Activated CD4-positive, alpha-beta memory T cell treated with anti-CD3 and anti-CD28 coated beads, Interleukin-2, amount 10 ng/mL, durations not matched to agents 7 days and 5 days (primary cell): ENCODE measurements around the gene PRR7. TPM values are rescaled to one million over a fixed set of nuclear protein-coding genes. Genes with fewer than 3 reads are reported as not detected.

Experiments
- CTCF ChIA-PET: fragments of 350-600 bp; sonication (Branson Sonifier 250); formaldehyde crosslinking; loops from one replicate; lab custom pipeline; 2021; ENCODE audit warnings: antibody characterized with exemption, inconsistent platforms; lab: Charles Lee
- POLR2A ChIA-PET: fragments of 350-600 bp; sonication (Branson Sonifier 250); formaldehyde crosslinking; loops from one replicate; lab custom pipeline; 2021; ENCODE audit warnings: antibody characterized with exemption; lab: Charles Lee
- DNase-seq: peaks from one replicate; pipeline ENCODE4 v3.0.0-alpha.2; 2020
- H3K27ac Mint-ChIP-seq: one replicate; pipeline ENCODE4 v1.8.0; 2021; ENCODE audit warnings: mild to moderate bottlenecking, mixed read lengths
- H3K27me3 Mint-ChIP-seq: one replicate; pipeline ENCODE4 v1.8.0; 2021; ENCODE audit warnings: mixed read lengths
- H3K36me3 Mint-ChIP-seq: one replicate; pipeline ENCODE4 v1.8.0; 2021; ENCODE audit warnings: low read depth, mixed read lengths
- H3K4me1 Mint-ChIP-seq: one replicate; pipeline ENCODE4 v1.8.0; 2021; ENCODE audit warnings: mixed read lengths
- H3K4me3 Mint-ChIP-seq: one replicate; pipeline ENCODE4 v1.8.0; 2021; ENCODE audit warnings: mild to moderate bottlenecking, mixed read lengths
- H3K9me3 Mint-ChIP-seq: one replicate; pipeline ENCODE4 v1.8.0; 2021; ENCODE audit warnings: mixed read lengths
- total RNA-seq, 2 experiments: library from RNA; stranded (reverse); gene quantifications; one replicate each; pipeline ENCODE4 v1.2.3, GENCODE V29; 2021

Gene PRR7
- total RNA-seq, 2 experiments from 2014 or later: 4.9 to 5.8 TPM

DNA sequence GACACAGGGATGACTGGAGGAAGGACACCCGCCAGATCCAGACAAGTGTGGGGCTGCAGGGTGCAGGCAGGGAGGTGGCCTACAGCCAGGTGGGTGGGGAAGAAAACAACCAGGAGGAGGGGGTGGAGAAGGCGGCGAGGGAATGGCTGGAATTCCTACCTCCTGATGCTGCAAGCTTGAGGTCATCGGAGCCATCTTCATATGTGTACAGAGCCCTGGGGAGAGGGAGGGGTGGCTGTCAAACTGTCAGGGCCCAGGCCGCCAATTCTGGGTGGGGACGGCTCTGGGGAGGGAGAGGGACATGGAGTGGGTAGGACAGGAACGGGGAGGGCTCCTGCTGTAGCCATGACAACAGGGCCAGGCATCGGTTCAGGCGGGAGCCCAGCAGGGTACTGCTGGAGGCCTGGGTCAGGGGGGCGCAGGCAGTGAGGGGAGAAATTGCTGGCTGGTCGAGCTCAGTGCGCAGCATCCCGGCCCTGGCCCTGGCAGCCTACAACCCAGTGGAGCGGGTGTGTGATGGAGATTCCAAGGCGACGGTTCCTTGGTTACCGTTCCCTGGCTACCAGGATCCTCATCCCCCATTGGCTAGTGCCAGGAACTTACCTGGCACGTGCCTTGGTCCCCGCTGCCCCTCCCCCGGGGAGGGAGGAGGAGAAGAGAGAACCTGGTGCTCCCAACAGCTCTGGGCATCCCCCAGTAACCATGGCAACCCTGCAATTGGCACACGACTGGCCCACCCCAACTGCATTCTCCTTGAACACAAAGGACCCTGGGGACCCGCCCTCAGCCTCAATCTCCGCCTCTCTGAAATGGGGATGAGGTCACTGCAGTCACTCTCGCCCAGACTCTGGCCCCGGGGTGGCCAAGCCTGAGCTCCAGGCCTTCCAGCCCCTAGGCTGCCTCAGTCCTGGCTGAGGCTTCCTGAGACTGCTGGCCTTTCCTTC is 22.3 kb downstream of the PRR7 start:
- Mint-ChIP-seq H3K4me1 (peaks cover 16% of the 10 kb centered on the region), H3K4me3 (no peak overlapping the region), H3K27ac (no peak overlapping the region), H3K36me3 (no peaks in the 10 kb centered on the region), H3K27me3 (peaks cover 8% of the 10 kb centered on the region), H3K9me3 (no peaks in the 10 kb centered on the region)
- ChIA-PET POLR2A (interaction anchor here (0.8 kb wide), 1 partner anchor 65 kb away, joined by 3 read pairs; no protein-coding TSS in a partner anchor), CTCF (interaction anchor here (0.5 to 1.6 kb wide), 3 partner anchors 12 to 14 kb away, joined by 3 to 6 read pairs (median 4); no protein-coding TSS in a partner anchor)
- DNase-seq: no peak

DNA sequence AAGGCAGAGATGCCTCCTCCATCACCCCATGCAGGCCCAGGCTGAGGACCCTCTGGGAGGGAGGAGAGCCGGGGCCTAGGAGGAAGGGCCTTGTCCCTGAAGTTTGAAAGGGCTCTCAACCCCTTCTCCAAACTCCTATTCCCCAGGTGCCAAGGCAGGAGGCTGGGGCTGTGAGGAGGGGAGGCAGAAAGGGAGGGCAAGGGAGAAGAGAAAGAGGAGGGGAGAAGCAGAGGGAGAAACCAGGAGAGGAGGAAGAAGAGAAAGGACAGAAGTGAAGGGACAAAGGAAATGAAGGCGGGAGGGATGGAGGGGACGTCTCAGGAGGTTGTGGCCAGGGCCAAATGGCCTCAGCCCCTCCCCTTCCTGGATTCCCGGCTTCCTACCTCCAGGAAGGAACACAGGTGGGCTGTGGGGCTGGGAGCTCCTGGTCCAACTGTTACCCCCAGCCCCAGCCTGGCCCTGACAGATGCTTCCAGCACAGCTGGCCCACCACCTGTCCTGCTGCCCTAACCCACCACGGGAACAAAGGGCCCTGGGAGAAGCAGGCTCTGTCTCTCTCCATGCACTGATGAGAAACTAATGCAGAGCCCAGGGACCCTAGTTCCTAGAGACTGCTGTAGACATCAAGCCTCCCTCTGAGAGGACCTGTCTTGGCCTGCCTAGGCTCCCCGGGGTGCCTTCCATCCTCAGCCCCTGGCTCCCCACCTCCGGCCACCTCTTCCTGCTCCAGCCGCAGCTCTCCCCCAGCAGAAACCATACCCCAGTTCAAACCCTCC is 23.3 kb downstream of the PRR7 start:
- no peaks in the 10 kb centered on the region for H3K36me3 Mint-ChIP-seq
- CTCF ChIA-PET: interaction anchor here (1.4 kb wide), 1 partner anchor 13 kb away, joined by 6 read pairs; no protein-coding TSS in a partner anchor
- peaks cover 18% of the 10 kb centered on the region for H3K27me3 Mint-ChIP-seq
- no peaks in the 10 kb centered on the region for H3K9me3 Mint-ChIP-seq
- POLR2A ChIA-PET: no interaction called here
- DNase-seq: no peak
- H3K4me1 Mint-ChIP-seq: peaks cover 20% of the 10 kb centered on the region
- no peak overlapping the region for H3K27ac Mint-ChIP-seq
- no peak overlapping the region for H3K4me3 Mint-ChIP-seq

DNA sequence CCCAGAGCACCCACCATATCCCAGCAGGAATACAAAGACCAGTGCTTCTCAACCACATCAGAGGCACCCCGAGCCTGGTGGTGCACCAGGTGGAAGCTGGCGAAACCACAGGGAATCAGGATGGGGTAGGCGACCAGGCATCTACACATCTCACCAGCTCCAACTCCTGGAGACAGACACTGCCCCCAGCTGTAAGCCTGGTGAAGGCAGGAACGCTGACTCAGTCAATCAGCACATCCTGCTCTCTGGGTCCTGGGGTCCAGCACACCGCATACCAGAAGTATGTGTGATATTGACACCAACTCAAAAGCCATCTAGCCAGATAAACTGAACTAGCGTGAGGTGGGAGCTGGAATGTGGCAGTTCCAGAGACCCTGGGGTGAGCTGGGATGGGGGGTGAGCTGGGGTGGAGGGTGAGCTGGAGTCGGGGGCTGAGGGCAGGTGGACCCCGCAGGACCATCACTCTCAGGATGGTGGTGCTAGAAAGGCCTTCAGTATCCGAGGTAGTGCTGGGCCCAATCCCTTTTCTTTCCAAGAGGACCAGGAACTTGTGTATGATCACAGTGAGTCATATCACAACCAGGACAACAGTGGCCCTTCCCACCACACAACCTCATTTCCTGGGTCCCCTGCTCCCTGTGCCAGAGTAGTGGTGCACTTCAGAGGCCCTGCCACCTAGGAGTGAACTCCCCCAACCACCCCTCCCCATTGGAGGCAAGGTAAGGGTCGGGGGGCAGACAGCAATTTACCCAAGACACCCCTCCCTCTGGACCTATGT is 24.3 kb downstream of the PRR7 start:
- H3K4me3 Mint-ChIP-seq: no peak overlapping the region
- H3K27ac Mint-ChIP-seq: no peak overlapping the region
- H3K27me3 Mint-ChIP-seq: peaks cover 25% of the 10 kb centered on the region
- H3K9me3 Mint-ChIP-seq: no peaks in the 10 kb centered on the region
- H3K4me1 Mint-ChIP-seq: peaks cover 27% of the 10 kb centered on the region
- CTCF ChIA-PET: interaction anchor here (0.9 to 2.6 kb wide), 6 partner anchors 14 to 69 kb away, joined by 3 to 7 read pairs (median 5); no protein-coding TSS in a partner anchor
- H3K36me3 Mint-ChIP-seq: no peaks in the 10 kb centered on the region
- POLR2A ChIA-PET: interaction anchor here (0.8 to 1.8 kb wide), 5 partner anchors 24 to 99 kb away, joined by 3 to 8 read pairs (median 3); partner anchors contain the start of gene PRR7
- no peak for DNase-seq

DNA sequence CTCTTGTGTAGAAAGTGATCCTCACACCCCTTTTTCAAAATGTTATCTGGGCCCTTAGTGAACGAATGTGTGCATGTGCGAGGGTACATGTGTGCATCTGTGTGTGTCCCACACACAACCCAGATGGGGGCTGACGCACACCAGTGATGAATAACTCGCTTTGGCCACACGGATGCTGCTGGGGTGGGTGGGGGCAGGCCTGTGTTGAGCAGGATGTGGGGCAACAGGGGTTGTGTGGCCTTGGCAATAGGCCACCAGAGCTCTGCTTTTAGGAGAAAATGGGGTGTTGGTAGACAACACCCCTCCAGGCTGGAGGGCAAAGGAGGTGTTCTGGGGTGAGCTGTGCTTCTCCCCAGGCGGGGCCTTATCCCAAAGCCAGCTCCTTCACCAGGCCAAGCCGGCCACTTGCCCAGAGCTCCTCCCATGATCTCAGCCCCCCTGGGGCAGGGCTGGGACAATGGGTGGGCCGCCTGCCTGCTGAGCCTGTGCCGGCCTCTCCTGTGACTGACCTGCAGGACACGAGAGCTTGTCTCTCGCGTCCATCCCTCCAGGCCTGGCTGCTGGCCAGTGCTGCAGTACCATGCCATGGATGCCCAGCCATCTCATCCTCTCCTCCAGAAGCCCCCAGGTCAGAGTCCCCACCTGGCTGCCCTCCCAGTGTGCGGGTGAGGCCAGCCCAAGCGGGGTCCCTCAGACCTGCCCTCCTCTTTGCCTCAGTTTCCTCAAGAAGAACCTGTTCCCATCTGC is 25.2 kb downstream of the PRR7 start:
- Mint-ChIP-seq H3K9me3 (no peaks in the 10 kb centered on the region), H3K36me3 (no peaks in the 10 kb centered on the region), H3K4me3 (no peak overlapping the region), H3K4me1 (peaks cover 31% of the 10 kb centered on the region), H3K27ac (no peak overlapping the region), H3K27me3 (peaks cover 25% of the 10 kb centered on the region)
- ChIA-PET CTCF (interaction anchor here (0.6 to 2.6 kb wide), 10 partner anchors 9 to 162 kb away, joined by 3 to 7 read pairs (median 4); partner anchors contain the start of gene PDLIM7), POLR2A (interaction anchor here (0.5 to 1.8 kb wide), 11 partner anchors 9 to 100 kb away, joined by 3 to 8 read pairs (median 4); partner anchors contain the start of genes GRK6, PDLIM7 and PRR7)
- no peak for DNase-seq

DNA sequence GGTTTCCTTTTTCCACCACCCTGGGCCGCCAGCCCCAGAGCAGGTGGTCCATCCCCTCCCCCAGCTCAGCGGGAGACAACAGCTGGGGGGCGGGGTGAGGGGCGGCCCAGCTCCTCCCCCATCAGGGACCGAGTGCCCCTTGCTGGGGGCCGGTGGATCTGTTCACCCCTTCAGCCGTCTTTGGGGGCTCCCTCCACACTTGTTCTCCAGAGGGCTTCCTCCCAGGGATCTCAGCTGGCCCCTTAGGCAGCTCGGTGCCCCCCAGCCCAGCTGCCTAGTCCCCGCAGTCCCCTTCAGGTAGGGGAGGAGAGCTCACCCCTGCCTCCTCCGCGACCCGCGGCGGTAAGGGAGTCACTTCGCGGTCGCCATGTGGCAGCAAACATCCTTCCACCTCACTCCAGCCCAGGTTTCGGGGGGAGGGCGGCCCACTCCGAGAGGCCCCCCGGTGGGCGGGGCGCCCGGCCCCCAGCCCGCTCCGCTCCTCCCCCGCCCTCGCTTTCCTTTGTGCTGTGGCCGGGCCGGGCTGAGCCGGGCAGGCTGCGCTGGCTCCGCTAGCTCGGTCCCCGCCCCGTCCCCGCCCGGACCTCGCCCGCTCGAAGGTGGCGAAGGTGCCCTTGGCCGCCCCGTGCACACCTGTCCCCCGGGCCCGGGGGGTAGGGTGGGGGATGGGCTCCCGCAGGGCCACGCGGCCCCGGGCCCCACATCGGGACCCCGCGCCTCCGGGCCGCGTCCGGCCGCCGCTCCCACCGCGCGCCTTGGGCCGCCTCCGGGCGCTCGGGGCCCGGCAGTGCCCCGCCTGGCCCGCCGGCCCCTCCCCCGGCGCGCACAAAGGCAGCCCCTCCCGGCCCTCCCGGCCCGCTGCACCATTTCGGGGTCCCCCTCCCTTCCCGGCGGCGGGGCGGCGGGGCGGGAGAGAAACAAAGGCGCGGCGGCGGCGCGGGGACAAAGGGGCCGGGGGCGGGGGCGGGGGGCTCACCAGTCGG is 26.1 kb downstream of the PRR7 start:
- POLR2A ChIA-PET: interaction anchor here (0.5 to 1.8 kb wide), 10 partner anchors 8 to 101 kb away, joined by 3 to 8 read pairs (median 4); partner anchors contain the start of genes GRK6, PDLIM7 and PRR7
- CTCF ChIA-PET: interaction anchor here (0.6 to 2.6 kb wide), 8 partner anchors 10 to 163 kb away, joined by 3 to 7 read pairs (median 4); partner anchors contain the start of gene PDLIM7
- no peaks in the 10 kb centered on the region for H3K36me3 Mint-ChIP-seq
- H3K4me1 Mint-ChIP-seq: peaks cover 31% of the 10 kb centered on the region
- H3K9me3 Mint-ChIP-seq: no peaks in the 10 kb centered on the region
- peaks cover 25% of the 10 kb centered on the region for H3K27me3 Mint-ChIP-seq
- no peak overlapping the region for H3K27ac Mint-ChIP-seq
- peak overlapping the region; percentile 41 for H3K4me3 Mint-ChIP-seq
- peak; percentile 54 for DNase-seq

DNA sequence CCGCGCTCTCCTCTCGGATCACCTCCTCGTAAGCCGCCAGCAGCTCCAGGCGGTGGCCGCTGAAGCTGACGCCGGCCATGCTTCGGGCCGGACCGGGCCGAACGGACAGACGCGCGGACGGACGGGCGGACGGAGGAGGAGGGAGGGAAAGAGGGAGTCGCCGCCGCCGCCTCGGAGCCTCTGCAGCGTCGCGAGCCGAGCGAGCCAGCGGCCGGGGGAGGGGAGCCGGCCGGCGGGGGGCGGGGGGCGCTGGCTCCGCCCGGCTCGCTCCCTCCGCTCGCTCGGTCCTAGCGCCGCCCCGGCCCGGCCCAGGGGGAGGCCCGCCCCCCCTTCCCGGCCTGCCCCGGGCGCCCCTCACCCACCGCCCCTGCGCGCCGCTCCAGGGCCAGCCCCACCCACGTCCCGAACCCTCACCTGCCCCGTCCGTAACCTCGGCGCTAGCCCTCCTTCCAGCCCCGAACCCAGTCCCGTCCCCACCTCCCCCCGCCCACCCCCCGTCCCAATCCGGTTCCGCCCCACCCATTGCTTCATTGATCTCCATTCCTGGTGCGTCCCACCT is 26.9 kb downstream of the PRR7 start, which contains the start of gene DBN1:
DBN1 (minus strand) TSS at position 192 of the 559 bp plus-strand sequence; CDS start at position 79, 113 bp downstream.
- Mint-ChIP-seq H3K4me1 (peaks cover 34% of the 10 kb centered on the region), H3K36me3 (no peaks in the 10 kb centered on the region), H3K27me3 (peaks cover 25% of the 10 kb centered on the region), H3K9me3 (no peaks in the 10 kb centered on the region), H3K4me3 (peak within 1 kb of the TSS; percentile 68), H3K27ac (no peak within 1 kb of the TSS)
- CTCF ChIA-PET: interaction anchor here (1.3 to 1.7 kb wide), 2 partner anchors 16 to 163 kb away, joined by 4 to 5 read pairs; no protein-coding TSS in a partner anchor
- POLR2A ChIA-PET: interaction anchor here (1.4 to 1.7 kb wide), 3 partner anchors 16 to 47 kb away, joined by 3 to 5 read pairs (median 4); partner anchors contain the start of gene GRK6
- no peak for DNase-seq

- CTCF ChIA-PET: no interaction called here
- Mint-ChIP-seq H3K27ac (no peak overlapping the region), H3K36me3 (no peaks in the 10 kb centered on the region), H3K9me3 (no peaks in the 10 kb centered on the region), H3K27me3 (peaks cover 25% of the 10 kb centered on the region), H3K4me1 (peaks cover 39% of the 10 kb centered on the region), H3K4me3 (peak overlapping the region; percentile 68)
- DNase-seq: no peak
- POLR2A ChIA-PET: interaction anchor here (0.8 to 1.7 kb wide), 2 partner anchors 19 to 22 kb away, joined by 3 to 4 read pairs; no protein-coding TSS in a partner anchor
Observed at GRCh38 chr5:177474002-177474476, 27.4 kb downstream of the PRR7 start.

DNA sequence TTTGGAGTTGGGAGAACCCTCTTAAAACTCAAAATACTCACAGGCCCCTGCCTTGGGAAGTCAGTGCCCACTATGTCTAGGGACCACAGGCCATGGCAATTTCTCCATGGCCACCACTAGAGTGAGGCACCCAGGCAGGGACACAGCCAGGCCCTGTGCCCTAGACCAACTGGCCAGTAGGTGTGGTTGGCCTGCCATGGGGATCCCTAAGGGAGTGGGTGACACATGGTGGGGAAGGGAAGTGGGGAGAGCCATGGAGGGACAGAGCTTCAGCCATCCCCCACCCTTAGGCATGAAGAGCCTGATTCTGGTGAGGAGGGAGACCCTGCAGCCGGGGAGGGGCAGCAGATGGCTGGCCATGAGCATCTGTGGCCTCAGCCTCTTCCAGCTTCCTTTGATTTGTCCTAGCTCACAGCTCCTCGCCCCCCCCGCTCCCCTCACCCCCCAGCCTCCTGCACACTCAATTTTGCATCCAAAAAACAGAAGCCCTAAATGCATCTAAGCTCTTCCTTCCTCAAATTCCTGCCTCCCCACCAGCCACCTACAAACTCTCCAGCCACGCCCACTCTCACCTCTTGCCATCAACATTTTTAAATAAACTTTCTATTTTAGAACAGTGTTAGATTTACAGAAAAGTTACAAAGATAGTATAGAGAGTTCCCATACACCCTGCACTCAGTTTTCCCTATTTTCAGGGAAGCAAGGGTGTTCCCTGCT is 28.4 kb downstream of the PRR7 start:
- Mint-ChIP-seq H3K4me1 (peaks cover 49% of the 10 kb centered on the region), H3K27ac (no peak overlapping the region), H3K4me3 (peak overlapping the region; percentile 32), H3K36me3 (peaks cover 4% of the 10 kb centered on the region), H3K27me3 (peaks cover 25% of the 10 kb centered on the region), H3K9me3 (no peaks in the 10 kb centered on the region)
- ChIA-PET POLR2A (interaction anchor here (0.8 to 1.7 kb wide), 2 partner anchors 18 to 22 kb away, joined by 3 to 4 read pairs; no protein-coding TSS in a partner anchor), CTCF (interaction anchor here (0.7 kb wide), 1 partner anchor 21 kb away, joined by 3 read pairs; no protein-coding TSS in a partner anchor)
- DNase-seq: no peak

GRCh38 chr5:177475563-177476427 is 29.2 kb downstream of the PRR7 start:
- peaks cover 23% of the 10 kb centered on the region for H3K27me3 Mint-ChIP-seq
- peaks cover 4% of the 10 kb centered on the region for H3K36me3 Mint-ChIP-seq
- CTCF ChIA-PET: interaction anchor here (0.6 to 1.3 kb wide), 3 partner anchors 20 to 81 kb away, joined by 3 to 5 read pairs (median 3); no protein-coding TSS in a partner anchor
- no peak for DNase-seq
- peaks cover 47% of the 10 kb centered on the region for H3K4me1 Mint-ChIP-seq
- no peak overlapping the region for H3K4me3 Mint-ChIP-seq
- no peak overlapping the region for H3K27ac Mint-ChIP-seq
- POLR2A ChIA-PET: interaction anchor here (0.8 to 1.1 kb wide), 2 partner anchors 30 to 39 kb away, joined by 3 read pairs; no protein-coding TSS in a partner anchor
- no peaks in the 10 kb centered on the region for H3K9me3 Mint-ChIP-seq
